Measurements from ENCODE around the gene WWP2.
"Not testable (repeated sequence)": the region's sequence is repeated elsewhere in the genome, so short reads cannot be mapped to it uniquely, and the experiment has no call there.

Gene WWP2

DNA sequence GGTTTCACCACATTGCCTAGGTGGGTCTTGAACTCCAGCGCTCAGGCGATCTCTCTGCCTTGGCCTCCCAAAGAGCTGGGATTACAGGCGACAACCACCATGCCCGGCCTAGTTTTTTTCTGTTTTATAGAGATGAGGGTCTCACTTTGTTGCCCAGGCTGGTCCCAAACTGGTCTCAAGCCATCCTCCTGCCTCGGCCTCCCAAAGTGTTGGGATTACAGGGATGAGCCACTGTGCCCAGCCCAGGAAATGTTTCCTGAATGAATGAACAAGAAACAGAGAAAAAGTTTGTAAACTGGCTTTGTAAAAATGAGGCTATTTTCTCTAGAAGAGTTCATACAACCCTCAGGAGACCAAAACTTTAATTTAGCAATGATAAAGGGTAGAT, 68.0 kb downstream of the WWP2 start:
- in situ Hi-C loops (cut with HindIII; ENCODE audit: low sequenced_read_pairs): no loop called here

DNA sequence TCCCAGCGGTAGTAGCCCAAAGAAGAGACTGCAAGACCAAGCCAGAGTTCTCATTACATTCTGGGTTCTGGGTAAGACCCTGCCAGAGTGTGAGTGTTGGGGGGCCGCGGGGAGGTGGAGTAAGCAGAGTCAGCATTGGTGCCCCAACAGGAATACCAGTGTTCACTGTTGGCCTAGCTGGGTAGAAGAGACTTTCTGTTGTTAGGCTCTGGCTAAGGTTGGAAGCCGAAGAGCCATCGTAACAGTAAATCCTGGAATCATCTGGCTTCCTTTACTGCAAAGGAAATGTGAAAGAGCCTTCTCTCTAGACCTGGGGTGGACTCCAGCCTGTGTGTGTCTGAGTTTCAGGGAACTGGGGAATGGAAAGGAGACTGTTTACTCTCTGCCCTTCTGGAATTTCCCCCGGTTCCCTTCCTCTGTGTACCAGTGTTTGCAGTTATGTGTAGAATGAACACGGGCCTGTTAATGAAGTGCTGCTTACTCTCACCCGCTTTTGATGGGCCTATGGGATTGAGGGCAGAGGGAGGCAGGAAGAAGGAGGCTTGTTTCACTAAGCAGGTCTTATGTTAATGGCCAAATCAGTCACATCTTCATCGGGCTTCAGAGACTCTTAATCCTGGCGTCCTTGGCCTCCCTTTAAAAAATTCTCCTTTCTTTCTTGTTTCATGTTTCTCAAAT, 68.5 kb downstream of the WWP2 start:
- in situ Hi-C loops (cut with HindIII; ENCODE audit: low sequenced_read_pairs): no loop called here

DNA sequence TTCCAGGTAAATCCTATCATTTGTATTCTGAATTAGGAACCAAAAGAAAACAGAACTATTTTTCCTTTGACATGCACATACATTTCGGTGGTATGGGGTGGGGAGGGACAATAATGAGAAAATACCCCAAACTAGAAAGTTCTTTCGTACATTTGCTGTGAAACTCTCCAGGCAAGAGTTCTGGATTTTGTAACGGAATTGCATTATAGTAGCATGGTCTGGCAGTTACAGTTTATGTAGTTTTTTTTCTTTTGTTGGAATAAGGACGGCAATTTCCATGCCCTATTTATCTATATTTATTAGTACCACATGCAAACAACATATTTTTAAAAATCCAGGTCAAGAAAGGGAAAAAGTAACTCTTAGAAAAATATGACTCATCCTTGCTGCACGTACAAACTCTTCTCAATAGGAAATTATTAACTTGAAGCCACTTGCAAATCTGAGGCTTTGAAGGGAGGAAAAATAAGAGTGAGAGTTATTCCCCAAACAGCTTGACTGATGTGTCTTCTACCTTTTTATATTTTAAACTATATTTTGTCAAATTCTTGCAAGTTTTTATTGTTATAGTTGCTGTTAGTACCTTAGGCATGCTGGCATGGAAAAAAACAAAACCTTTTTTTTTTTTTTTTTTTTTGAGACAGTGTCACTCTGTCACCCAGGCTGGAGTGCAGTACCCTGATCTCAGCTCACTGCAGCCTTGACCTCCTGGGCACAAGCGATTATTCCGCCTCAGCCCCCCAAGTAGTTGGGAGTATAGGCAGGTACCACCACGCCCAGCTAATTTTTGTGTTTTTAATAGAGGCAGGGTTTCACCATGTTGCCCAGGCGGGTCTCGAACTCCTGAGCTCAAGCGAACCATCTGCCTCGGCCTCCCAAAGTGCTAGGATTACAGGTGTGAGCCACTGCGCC, 69.3 kb downstream of the WWP2 start:
- in situ Hi-C loops (cut with HindIII; ENCODE audit: low sequenced_read_pairs): no loop called here

DNA sequence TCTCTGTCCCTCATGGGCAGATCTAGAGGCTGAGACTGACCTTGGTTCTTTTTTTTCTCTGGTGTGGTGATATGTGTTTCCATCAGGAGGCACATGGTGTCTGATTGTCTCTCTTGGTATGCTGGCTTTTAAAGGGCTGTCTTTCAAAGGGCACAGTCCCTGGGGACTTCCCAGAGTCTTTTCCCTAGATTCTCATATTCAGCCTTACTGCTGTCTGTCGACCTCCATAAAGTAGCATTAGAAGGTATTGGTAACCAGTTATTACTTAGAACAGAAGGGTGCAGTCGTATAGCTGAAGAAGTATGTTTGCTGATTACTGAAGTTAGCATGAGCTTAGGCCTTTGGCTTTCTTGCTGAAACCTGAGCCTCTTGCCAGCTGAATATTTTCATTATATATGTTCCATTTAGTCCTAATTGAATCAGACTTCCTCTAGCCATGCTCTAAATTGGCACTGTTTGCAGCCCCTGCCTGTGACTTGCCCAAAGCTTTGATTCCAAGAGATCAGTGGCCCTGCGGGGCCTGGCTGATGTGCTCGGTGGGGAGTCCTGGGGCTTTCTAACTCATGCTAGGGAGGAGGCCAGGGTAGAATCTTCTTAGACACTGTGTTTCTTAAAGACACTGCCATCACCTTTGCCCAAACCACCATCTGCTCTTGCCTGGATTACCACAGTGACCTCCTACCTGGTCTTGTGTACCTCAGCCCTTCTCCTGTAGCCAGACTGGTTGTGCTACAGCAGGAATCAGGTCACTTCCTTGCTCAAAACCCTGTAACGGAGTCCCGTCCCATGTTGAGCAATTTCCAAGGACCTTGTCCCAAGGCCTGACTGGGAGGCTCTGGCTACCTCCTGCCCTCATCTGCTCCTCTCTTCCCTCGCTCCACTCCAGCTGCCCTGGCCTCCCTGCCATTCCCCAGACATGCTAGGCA, 71.5 kb downstream of the WWP2 start:
- in situ Hi-C loops (cut with HindIII; ENCODE audit: low sequenced_read_pairs): no loop called here

DNA sequence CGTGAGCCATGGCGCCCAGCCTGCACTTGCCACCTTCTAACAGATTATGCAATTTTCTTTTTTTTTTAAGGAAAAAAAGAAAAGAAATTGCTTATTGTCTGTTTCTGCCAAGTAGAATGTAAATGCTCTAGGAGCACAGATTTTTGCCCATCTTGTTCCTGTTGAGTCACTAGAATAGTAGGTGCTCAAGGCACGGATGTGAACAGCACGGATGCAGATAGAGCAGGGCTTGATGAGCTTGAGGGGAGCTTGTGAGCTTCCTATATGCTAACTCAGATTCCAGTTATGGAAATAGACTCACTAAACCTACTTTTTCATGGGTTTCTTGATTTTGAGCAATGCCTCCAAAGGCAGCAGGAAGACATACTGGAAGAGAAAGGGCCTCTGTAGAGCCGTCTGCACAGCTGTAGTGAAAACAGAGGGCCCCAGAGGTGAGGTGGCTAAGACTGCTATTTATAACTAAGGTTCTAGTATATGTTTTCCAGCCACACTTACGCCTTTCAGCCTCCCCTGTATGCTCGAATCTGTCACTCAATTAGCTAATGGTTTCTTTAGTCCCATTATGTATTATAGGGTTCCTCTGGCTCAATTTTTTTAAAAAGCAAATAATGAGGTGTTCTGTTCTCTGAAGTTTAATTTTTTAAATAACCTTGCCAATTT, 72.8 kb downstream of the WWP2 start:
- in situ Hi-C loops (cut with HindIII; ENCODE audit: low sequenced_read_pairs): no loop called here

DNA sequence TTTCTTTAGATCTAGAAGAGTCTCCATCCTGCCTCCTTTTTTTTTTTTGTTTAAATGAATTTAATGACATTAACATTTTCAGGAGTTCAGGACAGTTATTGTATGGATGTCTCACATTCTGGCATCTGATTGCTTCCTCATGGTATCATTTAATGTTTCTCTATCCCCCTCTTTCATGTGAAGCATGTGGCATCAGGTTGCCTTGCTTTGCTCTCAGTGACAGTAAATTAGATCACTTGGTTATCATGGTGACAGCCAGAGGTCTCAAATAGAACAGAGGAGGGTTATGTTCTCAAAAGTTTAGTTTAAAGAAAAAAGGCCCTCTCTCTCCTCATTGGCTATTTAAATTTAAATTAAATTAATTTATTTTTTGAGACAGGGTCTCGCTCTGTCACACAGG, 74.1 kb downstream of the WWP2 start:
- in situ Hi-C loops (cut with HindIII; ENCODE audit: low sequenced_read_pairs): no loop called here

DNA sequence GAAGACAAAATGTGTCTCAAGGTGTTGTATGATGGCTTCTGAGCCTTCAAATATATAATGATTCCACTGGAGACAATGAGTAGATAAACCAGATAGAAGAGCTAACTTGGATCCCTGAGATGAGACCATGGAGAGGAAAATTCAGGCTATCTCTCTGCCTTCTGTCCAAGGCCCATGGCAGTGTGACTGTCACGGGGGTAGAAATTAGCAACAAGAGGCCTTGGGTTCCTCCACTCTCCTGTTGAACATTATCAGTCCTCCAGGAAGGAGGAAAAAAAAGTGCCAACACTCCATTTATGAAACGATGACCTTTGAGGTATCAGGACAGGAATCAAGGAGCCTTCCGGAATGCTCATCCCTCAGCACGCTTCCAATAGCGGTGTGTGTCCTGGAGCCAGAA, 75.2 kb downstream of the WWP2 start:
- in situ Hi-C loops (cut with HindIII; ENCODE audit: low sequenced_read_pairs): no loop called here

DNA sequence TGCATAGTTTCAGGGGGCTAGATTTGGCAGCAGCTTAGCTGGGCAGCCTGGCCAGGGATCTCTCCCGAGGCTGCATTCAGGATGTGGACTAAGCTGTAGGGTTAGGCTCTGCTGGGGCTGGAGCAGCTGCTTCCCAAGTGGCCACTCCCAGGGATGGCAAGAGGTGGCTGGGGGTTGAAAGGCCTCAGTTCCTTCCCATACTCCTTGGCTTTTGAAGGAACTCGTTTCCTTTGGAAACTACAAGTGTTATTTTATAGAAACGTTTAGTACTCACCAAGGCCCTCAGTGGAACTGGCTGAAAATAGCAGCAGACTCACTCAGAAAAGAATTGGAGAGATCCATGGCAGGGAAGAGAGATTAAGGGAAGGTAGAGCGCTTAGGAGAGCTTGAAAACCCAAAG, 76.4 kb downstream of the WWP2 start:
- in situ Hi-C loops (cut with HindIII; ENCODE audit: low sequenced_read_pairs): no loop called here

DNA sequence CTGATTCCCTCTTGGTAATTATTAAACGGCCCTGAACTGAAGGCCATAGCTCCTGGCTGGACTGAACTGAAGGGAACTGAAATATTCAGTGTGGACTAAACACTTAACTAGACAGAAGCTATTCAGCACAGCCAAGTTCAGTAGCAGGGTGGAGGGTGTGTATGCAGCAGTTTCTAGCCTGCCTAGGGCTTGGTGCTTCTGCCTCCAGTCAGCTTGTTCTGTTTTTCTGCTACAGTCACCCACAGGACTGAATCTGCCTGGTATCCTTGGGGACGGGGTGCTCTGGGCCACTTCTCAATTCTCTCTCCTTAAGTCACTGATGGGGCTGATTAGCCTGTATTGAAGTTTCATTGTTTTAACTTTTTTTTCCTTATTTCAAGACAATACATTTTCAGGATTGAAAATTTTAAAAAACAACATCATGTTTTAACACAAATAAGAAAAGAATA, 77.1 kb downstream of the WWP2 start:
- in situ Hi-C loops (cut with HindIII; ENCODE audit: low sequenced_read_pairs): no loop called here

DNA sequence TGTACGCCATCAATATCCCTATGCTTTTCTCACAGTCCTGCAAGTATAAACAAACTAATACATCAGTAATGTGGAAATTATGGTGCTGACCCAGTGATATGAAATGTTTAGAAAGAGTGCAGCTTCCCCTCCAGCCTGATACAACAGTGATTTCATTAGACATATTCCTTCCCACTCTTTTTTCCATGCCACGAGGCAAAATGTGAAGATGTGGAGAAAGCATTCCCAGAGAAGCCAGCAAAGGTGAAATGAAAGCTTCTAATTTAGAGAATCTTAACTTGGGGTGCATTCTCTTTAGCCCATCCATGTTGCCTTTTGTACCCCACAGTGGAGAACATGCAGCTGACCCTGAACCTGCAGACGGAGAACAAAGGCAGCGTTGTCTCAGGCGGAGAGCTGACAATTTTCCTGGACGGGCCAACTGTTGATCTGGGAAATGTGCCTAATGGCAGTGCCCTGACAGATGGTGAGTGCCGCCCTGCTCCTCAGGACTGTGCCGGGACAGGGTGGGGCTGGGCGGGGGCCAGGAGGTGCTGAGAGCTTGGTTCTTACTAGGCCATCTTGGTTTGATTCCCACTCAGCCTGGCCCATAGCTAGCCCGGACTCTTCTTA, 77.8 kb downstream of the WWP2 start:
- in situ Hi-C loops (cut with HindIII; ENCODE audit: low sequenced_read_pairs): no loop called here

DNA sequence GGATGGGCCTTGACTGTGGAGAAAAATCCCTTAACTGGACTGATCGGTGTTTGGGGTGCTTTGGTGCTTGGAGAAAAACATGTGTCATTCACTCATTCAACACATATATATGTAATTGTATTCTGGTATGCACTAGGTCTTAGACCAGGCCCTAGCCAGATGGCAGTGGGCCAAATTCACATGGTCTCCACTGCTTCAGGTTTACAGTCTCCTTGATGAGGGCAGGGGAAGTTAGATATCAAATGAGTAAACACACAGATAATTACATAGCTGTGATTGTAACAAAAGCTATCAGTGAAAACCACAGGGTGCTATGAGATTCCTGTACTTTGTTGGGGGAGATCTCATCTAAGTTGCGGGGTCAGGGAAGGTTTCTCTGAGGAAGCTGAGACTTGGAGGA, 78.8 kb downstream of the WWP2 start:
- in situ Hi-C loops (cut with HindIII; ENCODE audit: low sequenced_read_pairs): no loop called here

DNA sequence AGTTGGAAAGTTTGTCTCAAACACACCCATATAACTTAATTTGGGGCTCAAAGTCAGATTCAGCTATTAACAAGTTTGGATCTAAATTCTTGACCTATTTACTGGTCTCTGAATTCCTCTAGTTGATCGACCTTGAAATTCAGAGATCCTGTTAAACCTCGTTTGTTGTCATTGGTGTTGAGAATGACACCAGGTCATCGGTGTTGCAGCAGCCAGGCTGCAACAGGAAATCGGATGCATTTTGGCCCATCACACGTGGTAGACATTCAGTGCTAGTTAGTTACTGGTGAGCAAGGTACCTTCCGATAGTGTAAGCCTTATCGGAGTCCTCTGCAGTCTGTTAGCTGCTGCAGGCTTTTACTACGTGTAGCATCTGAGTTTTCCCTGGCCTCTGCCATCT, 82.3 kb downstream of the WWP2 start:
- in situ Hi-C loops (cut with HindIII; ENCODE audit: low sequenced_read_pairs): no loop called here

DNA sequence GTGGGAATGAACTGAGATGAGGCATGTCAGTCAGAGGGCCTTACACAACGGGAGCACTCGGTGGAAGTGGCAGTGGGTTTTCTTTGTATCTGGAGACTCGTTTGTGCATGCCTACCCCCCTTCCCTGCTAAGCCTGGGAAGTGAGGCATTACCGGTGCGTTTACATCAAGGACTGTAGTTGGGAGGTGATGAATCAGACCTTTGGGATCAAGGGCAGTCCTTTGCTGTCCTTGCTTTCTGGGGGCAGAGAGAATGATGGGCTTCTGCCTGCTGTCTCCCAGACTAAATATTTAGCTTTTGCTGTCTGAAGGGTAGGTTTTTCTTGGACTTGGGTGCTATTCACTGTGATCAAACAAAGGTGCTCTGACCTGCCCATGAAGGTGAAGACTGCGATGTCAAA, 83.0 kb downstream of the WWP2 start:
- in situ Hi-C loops (cut with HindIII; ENCODE audit: low sequenced_read_pairs): no loop called here

DNA sequence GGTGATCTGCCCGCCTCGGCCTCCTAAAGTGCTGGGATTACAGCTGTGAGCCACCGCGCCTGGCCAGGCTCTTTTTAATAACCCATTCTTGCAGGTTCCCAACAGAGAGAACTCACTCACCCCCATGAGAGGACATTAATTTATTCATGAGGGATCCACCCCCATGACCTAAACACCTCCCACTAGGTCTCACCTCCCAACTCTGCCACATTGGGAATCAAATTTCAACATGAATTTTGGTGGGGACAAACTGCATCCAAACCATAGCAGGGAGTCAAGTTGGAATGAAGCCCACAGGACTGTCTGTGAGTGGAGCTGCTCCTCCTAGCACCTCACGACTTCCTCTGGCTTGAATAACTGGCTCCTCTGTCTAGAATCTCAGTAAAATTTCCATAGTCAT, 85.5 kb downstream of the WWP2 start:
- in situ Hi-C loops (cut with HindIII; ENCODE audit: low sequenced_read_pairs): no loop called here

DNA sequence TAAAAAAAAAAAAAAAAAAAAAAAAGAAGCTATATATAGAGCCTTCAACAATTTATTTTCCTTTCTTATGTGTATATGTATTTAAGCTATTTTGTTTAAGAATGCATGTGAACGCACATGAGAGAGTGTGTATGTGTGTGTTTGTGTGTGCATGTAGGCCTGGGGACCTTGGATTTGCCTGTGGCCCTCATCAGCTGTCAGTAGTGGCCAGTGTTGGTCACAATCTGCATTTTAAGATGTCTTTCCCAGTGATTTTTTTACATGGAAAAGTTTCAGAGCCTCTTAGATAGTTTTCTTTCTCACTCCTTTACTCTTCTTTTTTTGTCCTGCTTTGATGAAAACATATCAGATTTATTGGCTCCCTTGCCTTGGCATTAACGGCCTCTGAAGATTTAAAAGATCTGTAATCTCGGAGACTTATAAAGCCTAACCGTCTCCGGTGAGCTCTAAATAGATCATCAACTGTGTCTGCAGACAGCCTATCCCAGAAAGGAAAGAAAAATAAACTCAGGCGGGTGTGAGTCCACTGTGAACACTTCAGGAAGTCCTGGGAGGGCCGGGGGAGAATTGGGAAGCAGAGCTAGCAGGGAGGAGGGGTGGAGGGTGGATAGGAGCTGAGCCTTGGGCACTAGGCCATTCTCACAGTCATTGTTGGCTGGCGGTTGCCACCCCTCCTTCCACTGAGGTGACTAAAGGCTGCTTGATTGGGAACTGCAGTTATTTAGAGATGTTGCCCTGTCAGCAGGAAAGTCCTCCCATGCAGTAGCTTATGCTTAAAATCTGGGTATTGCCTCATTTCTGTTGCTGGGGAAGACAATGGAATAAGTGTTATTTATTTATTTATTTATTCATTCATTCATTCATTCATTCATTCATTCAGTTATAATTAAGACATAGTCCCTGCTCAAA, 86.8 kb downstream of the WWP2 start:
- in situ Hi-C loops (cut with HindIII; ENCODE audit: low sequenced_read_pairs): no loop called here

DNA sequence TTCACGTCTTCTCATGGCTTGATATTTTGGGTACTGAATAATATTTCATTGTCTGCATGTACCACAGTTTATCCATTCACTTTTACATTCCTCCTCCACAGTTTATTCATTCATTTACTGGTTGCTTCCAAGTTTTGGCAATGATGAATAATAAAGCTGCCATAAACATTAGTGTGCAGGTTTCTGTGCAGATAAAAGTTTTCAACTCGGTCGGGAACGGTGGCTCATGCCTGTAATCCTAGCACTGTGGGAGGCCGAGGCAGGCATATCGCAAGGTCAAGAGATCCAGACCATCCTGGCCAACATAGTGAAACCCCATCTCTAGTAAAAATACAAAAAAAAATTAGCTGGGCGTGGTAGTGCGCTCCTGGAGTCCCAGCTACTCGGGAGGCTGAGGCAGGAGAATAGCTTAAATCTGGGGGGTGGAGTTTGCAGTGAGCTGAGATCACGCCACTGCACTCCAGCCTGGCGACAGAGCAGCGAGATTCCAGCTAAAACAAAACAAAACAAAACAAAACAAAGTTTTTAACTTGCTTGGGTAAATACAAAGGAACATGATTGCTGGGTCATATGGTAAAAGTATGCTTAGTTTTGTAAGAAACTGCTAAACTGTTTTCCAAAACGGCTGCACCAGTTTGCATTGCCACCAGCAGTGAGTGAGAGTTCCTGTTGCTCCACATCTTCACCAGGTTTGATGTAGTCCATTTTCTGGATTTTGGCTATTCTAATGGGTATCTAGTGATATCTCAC, 89.5 kb downstream of the WWP2 start:
- in situ Hi-C loops (cut with HindIII; ENCODE audit: low sequenced_read_pairs): no loop called here

DNA sequence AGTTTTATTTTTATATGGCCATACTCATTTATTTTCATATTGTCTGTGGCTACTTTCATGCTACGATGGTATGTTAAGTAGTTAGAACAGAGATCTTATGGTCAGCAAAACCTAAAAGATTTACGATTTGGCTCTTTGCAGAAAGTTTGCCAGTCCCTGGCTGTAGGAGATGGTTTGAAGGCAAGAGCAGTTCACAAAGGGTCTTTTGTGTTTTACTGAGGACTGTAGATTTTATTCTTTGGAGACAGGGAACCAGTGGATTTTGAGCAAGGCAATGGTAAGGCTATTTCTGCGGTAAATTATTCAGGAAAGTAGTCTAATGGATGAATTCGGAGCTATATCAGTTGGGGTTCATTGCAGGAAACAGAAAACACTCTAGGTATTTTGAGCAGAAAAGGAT, 90.7 kb downstream of the WWP2 start:
- in situ Hi-C loops (cut with HindIII; ENCODE audit: low sequenced_read_pairs): no loop called here

DNA sequence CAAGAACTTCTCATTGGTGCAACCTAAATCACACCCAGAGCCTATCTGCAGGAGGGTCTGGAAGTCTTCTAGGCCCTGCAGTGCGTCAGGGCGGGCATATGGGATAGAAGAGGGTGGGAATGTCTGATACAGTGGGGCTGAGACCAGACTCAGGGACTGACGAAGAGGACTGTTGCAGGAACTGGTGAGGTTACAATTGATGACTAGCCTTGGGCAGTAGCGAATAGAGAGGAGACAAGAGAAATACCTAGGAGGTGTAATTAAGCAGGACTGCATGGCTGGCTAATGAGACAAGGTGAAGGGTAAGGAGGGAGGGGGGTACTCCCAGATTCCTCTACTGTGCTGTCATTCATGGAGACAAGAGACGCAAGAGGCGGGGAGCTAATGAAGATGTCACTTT, 91.3 kb downstream of the WWP2 start:
- in situ Hi-C loops (cut with HindIII; ENCODE audit: low sequenced_read_pairs): no loop called here

DNA sequence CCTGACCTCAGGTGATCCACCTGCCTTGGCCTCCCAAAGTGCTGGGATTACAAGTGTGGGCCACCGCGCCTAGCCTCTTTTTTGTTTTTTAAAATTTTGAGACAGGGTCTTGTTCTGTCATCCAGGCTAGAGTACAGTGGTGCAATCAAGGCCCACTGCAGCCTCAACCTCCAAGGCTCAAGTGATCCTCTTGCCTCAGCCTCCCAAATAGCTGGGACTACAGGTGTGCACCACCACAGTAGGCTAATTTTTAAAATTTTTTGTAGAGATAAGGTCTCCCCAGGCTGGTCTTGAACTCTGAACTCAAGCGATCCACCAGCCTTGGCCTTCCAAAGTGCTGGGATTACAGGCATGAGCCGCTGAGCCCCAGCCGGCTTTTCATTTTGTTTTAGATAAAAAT, 92.6 kb downstream of the WWP2 start:
- in situ Hi-C loops (cut with HindIII; ENCODE audit: low sequenced_read_pairs): not testable (repeated sequence)

Data from DLD1 (cell line).